ENCODE results near the gene TRAPPC10.

Gene TRAPPC10

DNA sequence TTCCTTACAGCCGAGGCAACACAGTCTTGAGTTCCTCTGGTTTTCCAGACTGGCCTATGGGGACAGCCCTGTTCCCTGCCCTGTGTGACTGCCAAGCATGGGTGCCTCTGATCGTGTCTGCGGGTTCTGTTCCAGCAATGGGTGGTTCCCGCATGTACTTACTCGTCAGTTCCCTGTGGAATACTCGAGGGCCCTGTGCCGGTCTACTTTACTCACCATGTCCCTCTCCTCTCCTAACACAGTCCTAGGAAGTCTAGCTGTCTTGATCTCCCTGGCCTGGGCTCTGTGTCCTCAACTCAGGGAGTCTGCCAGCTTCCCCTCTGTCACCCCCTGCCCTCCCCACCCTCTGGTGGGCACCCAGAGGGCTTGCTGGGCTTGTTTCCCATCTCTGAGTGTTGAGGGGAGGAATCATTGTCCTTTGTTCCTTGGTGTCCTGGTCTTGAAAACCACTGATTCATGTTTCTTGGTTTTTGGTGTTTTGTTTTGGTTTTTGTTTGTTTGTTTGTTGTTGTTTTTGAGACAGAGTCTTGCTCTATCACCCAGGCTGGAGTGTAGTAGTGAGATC, 36.0 kb downstream of the TRAPPC10 start:
- DNase-seq, result no peak

DNA sequence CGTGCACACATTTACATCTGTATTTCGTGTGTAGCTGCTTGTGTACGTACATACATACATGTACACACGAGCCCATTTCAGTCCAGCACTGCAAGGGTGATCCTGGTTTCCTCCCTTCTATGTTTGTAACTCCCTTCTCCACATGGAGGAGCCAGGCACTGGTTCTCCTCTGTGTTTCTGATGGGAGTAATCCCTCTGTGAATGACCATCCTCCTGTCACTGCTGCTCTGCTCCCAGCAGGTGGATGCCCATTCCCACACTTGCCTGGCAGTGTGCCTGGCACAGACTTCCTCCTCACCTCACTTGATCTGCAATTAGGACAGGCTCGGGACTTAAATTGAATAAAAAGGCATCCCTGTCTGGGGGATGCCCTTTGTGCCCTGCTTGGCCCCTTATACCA, 37.1 kb downstream of the TRAPPC10 start:
- no peak for DNase-seq

DNA sequence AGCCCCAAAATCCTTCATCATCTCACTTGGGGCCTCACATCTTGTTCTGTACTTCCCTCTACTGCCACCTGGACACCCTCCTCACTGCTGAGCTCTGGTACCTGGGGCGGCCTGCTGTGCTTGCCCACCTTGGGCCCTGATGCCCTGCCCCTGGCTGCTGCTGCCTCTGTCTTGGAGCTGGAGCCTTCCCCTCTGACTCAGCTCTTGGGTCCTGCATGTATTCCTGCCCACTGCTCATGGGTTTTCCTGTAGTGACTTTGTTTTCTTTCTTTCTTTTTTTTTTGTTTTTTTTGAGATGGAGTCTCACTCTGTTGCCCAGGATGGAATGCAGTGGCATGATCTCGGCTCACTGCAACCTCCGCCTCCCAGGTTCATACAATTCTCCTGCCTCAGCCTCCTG, 37.5 kb downstream of the TRAPPC10 start:
- no peak for DNase-seq

DNA sequence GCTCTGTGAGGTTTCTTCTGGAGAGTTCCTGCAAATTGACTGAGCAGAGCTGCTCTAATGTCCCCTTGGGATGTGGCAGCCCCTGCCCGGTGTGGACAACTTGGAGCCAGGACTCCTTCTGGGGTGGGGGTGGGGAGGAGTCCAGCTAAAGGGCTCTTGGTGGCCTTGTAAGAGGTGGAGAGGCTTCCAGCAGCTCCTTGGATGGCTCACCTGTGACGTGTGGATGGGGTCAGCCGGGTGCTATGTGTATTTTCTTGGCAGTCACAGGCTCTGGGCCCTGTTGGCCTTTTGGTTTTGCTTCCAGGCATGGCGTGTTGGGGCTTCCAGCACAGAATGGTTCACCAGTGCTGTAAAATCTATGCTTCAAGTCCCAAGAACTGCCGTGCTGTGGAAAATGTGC, 38.2 kb downstream of the TRAPPC10 start:
- DNase-seq, result no peak

DNA sequence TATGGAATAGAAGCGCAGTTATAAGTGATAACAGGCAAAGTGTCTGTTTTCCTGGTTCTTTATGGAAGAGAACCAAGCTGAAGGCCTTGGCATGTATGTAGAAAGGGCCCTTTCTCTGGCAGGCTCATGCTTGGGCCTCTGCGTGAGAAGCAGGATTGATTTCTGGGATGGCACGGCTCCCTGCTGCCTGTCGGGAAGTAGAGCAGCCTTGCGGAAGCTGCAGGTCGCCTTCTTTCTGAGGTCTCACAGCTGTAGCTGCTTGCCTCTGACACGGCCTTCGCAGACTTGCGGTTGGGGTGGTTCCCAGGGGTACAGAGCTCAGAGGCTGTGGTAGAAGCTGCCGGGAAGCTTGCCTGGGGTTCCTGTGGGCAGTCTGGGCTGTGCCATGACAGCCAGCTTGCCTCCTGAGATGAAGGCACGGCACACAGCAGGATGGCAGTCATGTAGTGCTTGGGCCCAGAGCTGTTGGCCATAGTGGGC, 39.4 kb downstream of the TRAPPC10 start:
- no peak for DNase-seq

DNA sequence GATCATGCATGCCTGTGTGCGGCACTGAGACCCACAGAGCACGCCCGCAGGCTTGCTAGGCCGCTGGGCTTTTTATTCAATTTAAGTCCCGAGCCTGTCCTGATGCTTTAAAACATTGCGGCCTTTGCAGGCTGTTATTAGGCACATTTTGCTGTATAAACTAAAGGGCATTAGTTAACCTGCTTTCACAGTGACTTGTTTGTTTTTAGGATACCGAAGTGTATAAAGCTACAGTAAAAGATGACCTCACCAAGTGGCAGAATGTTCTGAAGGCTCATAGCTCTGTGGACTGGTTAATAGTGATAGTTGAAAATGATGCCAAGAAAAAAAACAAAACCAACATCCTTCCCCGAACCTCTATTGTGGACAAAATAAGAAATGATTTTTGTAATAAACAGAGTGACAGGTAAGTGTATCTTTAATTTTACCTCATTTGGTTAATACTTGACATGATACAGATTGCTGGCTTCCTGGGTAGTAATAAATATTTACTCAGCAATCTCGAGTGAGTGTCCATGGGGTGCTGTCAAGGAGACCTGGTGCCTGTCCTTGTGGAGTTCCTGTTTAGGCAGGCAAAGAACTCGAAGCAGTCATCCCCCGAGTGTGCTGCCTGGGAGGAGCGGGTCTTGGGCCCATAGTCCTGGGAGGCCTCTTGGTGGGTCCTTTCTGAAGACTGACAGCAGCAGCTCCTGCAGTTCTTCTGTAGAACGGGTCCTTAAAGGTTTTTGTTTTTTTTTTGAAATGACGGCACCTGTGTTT, 40.1 kb downstream of the TRAPPC10 start:
- no peak for DNase-seq

DNA sequence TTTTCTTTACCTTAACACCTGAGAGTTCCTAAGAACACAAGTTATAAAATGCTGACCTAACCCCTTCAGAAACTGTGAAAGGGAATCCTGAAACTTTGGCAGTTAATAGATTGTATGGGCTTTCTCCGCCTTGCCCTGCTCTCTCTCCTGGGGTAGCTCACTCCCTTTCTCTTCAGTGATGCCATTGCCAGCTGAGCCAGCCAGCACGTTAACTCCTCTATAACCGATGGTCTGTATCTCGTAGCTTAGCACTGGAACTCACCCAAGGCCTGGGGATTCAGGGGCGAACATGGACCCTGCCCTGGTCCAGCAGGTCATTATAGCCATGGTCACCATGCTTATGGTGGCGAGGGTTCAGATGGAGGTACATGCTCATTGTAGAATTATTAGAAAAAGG, 40.7 kb downstream of the TRAPPC10 start:
- DNase-seq, result no peak

DNA sequence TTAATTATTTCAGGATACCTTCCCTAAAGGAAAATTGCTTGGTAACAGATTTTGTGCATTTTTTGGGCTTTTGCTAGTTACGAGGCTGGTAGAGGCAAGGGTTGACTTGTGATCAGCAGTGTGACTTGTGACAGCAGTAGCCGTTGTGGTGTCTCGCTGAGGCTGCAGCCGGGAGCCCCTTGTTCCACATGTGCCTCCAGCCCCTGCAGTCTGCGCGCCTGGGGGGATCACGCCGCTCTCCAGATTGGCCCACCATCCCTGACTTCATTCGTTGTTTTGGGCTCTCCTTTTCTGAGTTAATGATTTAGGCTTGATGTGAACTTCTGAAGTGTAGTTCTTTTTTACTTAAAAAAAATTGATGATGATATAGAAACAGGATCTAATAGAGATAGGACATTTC, 41.5 kb downstream of the TRAPPC10 start:
- no peak for DNase-seq

DNA sequence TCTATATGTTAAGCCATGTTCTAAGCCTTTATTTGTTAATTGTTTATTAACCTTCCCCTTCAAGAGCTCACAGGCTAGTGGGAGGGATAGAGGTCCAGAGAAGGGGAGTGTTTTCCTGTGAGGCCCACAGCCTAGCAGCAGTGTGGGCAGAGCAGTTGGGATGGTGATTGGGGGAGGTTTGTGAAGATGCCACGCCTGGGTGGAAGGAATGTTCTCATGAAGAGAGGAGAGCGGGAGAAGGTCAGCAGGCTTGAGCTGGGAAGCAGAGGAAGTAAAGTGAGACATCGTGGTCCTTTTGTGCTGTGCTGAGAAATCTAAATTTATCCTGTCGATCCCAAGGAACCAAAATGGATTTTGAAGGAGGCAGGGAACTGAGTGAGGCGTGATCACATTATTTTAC, 42.6 kb downstream of the TRAPPC10 start:
- DNase-seq, result no peak

DNA sequence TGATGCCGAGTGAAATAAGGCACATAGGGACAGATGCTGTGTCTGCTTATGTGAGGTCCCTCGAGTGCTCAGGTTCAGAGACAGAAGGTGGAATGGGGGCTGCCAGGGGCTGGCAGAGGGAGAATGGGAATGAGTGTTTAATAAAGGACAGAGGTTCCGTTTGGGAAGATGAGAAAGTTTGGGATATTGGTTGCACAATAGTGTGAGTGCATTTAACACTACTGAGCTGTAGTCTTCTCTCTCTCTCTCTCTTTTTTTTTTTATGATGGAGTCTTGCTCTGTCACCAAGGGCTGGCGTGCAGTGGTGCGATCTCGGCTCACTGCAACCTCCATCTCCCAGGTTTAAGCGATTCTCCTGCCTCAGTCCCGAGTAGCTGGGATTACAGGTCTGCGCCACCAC, 44.9 kb downstream of the TRAPPC10 start:
- DNase-seq, result no peak

DNA sequence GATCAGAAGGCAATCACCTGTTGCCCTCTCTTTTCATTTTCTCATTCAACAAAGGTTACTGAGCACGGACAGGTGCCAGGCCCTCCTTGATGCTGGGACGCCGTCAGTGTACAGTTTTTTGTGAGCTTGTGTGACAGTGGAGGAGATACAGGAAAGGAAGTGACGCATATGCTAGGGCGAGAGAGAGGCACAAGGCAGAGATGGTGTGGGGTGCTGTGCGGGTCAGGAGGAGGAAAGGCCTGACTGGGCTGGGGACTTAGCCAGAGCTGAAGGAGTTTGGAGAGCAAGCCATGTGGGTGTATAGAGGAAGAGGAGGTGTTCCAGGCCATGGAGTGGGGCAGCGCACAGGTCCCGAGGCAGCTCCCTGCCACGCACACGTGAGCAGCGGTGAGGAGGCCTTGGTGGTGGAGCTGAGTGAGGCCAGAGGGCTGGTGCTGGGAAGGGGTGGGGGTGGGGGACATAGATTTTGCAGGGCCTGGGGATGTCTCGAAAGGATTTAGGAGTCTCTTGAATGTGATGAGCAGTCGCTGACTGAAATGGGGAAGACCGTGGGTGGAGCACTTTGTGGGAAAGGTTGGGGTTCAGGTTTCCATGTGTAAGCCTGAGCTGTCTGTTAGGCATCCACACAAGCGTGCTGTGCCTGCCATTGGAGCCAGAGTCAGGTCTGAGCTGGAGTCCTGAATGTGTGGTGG, 46.0 kb downstream of the TRAPPC10 start:
- no peak for DNase-seq

DNA sequence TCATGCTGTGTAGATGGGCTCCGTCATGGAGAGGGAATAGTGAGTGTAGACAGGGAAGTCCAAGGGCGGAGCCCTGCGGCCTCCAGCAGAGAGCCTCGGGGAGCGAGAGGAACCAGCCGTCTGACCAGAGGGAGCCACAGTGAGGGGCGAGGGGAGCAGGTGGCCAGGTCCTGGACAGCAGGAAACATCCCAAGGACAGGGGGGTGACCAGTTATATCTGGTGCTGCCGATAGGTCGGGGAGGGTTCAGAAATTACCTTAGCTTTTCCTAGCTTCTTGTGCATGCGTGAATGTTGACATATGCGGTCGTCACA, 46.5 kb downstream of the TRAPPC10 start:
- DNase-seq, result no peak

DNA sequence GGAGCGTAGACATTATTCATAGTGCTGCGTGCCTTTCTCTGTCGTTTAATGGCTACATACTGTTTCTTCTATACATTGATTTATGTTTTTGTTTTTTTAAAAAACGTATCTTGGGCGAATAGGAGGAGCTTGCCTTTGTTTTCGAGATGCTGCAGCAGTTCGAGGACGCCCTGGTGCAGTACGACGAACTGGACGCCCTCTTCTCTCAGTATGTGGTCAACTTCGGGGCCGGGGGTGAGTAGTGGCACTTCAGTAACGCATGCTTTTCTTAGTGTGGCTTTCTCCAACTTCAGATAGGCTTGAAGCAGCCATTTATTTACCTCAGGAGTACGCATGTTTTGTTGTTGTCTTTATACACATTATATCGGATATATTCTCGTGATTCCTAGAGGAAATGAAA, 46.9 kb downstream of the TRAPPC10 start:
- no peak for DNase-seq

DNA sequence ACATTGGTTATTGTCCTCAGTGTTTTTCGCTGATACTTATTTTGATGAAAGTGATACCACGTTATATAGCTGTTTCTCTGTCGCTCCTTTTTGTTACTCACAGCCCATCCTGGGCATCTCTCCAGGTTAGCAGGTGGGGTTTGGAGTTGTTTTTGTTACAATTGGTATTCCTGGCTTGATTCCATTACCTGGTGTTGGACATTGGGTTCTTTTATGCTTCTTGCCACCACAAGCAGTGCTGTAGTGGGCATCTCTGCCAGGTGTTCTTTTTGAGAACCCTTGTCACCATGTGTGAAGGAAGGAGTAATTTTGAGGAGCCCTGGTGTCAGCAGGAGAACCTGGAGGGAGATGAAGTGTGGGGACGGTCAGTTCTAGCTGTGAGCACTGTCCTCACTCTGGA, 47.6 kb downstream of the TRAPPC10 start:
- no peak for DNase-seq

DNA sequence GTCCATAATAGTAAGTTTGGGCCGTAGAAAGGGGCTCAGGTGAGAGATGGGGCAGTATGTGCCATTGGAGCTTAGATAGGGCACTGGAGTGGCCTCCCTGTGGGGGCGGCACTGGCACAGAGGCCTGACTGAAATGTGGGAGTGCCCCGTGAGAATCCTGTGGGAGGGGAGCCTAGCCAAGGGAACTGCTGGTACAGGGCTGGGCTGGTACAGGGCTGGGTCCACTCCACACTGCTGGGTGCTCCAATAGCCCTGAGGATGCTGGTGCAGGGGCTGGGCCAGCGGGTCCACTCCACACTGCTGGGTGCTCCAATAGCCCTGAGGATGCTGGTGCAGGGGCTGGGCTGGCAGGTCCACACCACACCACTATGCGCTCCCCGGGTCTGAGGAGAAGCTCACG, 50.3 kb downstream of the TRAPPC10 start:
- no peak for DNase-seq

DNA sequence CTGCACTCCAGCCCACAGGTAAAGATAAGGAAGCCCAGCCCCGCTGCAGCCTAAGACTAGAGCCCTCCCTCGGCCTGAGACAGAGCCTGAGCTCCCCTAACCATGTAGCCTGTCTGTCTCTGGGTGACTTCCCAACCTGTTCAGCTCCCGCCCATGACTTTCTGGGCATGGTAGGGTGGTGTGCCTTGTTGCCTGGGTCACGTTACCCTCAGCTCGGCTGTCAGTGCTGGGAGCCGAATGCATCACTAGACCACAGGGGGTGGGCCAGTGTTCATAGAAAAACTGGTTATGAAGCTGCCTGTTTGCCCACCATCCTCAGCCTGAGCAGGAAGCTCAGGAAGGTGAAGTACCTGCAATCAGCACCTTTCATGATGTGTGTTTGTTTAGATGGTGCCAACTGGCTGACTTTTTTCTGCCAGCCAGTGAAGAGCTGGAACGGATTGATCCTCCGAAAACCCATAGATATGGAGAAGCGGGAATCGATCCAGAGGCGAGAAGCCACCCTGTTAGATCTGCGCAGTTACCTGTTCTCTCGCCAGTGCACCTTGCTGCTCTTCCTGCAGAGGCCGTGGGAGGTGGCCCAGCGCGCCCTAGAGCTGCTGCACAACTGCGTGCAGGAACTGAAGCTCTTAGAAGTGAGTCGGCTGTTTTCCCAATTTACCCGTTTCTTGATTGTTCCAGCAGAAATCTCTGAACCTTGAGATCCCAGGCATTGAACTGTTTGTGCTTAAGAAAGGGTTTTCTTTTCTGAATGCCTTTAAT, 51.2 kb downstream of the TRAPPC10 start:
- DNase-seq, result no peak

DNA sequence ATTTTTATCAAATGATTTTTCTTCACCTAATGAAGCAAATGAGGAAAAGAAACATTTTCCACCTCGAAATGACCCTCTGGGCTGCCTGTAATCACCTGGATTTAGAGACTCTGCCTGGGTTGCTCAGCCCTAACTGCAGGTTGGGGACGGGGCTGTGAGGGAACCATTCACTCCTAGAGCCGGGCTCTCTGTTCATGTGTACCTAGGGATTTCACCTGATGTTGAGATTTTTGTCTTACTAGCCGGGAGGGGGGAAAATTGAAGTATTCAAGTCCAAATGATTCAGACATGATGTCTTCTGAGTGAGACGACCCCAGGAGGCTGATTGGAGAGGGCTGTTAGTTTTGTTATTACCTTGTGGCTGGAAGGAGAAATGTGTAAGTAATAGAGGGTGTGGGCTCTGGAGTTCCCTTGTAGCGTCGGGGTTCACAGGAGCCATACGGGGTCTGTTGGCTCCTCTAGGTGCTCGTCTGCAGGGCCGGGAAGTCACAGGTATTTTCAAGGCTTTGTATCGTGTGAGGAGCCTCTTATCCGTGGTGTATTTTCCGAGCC, 52.8 kb downstream of the TRAPPC10 start:
- no peak for DNase-seq

DNA sequence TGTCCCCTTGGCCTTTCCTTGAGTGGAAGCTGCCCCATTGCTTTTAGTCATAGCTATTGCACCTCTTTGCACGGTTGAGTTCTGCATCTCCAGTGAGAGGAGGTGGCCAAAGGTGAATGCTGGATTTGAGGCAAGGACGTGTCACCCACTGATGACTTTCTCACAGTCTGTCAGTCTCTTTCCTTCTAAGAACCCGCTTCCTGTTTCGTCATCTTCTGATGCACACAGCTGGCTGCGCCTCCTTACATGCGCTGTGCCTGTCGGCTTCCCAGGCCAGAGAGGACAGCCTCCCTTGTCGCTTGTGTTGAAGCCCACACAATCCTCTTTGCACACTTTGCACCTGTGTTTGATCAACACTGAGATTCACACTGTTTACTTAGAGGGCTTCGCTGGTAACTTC, 53.3 kb downstream of the TRAPPC10 start:
- DNase-seq, result no peak

DNA sequence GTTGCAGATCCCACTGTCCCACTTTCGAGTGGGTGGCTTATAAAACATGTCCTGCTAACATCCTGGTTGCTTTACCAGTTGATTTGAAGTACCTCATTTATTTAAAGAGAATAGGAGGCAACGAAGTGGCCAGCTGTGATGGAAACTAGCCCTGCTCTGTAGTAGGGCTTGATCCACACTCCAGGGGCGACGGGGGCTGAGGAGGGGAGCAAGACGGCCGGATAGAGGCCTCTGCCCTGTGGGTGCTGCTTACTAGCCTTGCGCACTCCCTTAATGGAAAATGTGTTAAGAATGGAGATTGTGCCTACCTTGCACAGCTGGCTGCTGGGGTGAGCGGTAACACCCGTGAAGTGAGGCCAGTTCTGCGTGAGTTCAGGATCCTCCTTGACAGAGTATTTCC, 54.0 kb downstream of the TRAPPC10 start:
- no peak for DNase-seq

DNA sequence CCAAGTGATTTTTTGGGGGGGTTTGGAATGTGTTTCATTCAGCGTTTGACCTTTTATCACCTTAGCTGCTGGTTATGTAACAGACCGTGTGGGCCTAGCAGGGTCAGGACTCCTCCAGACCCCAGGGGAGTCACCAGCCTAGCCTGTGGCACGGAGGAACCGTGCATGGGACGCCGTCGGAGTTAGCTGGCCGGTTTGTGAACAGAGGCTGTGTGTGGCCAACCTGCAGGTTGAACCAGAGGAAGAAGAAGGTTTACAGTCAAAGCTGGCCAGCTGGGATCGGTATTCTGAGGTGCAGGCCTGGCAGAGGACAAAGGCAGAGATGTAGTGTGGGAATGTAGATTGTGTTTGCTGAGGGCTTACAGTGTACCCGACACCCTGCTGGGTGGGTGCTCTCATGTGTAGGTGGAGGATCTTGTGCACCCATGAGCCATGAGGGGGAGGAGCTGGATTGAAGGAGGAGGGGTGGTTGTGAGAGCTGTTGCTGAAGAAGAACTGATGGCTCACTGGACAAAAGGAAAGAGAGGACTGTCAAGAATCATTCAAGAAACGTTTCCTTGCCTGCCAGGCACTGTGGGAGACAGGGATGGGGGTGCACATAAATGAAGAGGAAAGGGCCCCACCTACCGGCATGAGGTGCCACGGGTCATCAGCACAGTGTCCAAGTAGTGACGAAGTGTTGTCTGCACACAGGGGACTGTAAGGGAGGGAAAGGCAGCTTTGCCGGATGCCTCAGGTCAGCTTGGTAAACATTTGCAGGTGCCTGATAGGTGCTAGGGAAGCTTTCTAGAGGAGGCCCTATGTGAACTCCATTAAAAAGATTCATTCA, 55.1 kb downstream of the TRAPPC10 start:
- no peak for DNase-seq

DNA sequence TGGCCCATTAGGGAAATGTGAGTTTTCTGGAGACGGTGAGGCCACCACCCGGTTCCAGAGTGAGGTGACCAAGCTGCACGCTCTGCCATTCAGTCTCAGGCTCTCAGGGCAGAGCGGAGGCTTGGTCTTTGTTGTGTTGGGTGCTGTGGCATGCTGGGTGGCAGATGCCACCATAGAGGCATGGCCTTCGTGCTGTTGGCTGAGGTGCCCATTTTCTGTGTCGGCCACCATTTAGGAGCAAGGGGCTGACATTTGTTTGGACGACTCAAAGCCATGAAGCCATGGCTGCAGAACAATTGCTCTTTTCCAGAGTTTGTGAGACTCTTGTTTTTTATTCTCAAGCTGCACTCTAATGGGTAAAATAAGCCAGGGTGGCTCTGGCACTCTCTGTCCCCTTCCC, 58.3 kb downstream of the TRAPPC10 start:
- DNase-seq, result no peak

DNA sequence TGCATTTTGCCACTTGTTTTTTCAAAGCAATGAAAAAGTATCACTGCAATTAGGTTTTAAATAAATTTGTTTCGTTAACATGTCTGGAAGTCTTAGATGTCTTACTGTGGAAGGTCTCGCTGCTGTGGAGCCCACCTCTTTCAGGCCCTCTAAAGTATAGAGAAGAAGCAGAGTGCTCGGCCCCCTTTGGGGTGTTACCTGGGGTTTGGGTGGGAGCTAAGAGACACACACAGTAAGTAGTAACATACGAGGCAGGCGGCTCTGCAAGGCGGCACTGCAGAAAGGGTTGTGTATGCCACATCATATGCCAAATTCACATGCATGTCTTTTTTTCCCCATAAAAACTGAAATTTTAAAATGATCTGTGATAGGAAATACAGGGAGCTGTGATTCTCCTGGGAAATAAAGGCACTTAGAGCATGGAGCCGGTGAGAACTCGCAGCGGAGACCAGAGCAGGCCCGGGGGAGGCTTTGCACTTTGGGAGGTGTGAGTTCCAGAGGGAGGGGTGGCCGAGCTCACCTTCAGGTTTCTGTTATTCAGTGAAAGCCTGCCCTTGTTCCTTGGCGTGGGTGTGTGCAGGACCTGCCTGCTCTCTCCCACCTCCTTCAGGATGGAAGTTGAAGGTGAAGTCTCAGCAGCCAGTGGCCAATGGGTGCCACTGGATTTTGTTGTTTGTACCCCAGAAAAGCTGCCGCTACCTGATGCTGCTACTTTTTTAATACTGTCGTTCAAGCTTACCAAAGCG, 59.4 kb downstream of the TRAPPC10 start:
- DNase-seq, result no peak

Measured in NCI-H2227 treated with DMSO at 0.1 percent for 48 hours (cell line).